Heart left ventricle (tissue), 16 donors: ENCODE results near the gene EPHA8. TPM values are rescaled to one million over a fixed set of nuclear protein-coding genes. Genes with fewer than 3 reads are reported as not detected.

Source experiments
- ATAC-seq, 4 donors: fragments of 200-7000 bp; cut with Tn5 transposase; one replicate each; pipeline ENCODE4 v1.9.1; 2020 to 2022; ENCODE audit warnings: moderate library complexity in 4 of 4, mild to moderate bottlenecking in 3 of 4, moderate number of reproducible peaks in 1 of 4
- DNase-seq, 5 donors: peaks; one replicate each; pipeline ENCODE4 v3.0.0-alpha.2; 2020
- H3K27ac ChIP-seq, 12 donors: fragments of 200-600 bp; sonication (generic) in 4 of 12; one replicate each; pipeline versions ENCODE4 v1.5.0 to v1.8.0; 2016 to 2022; ENCODE audit warnings: mild to moderate bottlenecking in 2 of 12
- H3K27me3 ChIP-seq, 9 donors: fragments of 200-600 bp; sonication (generic) in 2 of 9; one replicate each; pipeline versions ENCODE4 v1.5.1 to v1.8.0; 2016 to 2022; ENCODE audit warnings: mild to moderate bottlenecking in 3 of 9
- H3K36me3 ChIP-seq, 9 donors: fragments of 200-600 bp; sonication (generic) in 2 of 9; one replicate each; pipeline versions ENCODE4 v1.5.0 to v1.8.0; 2018 to 2022; ENCODE audit warnings: mild to moderate bottlenecking in 2 of 9
- H3K4me1 ChIP-seq, 12 donors: fragments of 200-600 bp; sonication (generic) in 4 of 12; one replicate each; pipeline versions ENCODE4 v1.5.0 to v1.8.0; 2016 to 2022; ENCODE audit warnings: mild to moderate bottlenecking in 3 of 12
- H3K4me3 ChIP-seq, 12 donors: fragments of 200-600 bp; sonication (generic) in 4 of 12; one replicate each; pipeline versions ENCODE4 v1.5.0 to v1.8.0; 2017 to 2022; ENCODE audit warnings: mild to moderate bottlenecking in 9 of 12, moderate library complexity in 4 of 12
- H3K9me3 ChIP-seq, 12 donors: fragments of 200-600 bp; sonication (generic) in 4 of 12; one replicate each; pipeline versions ENCODE4 v1.5.0 to v1.8.0; 2016 to 2022; ENCODE audit warnings: mild to moderate bottlenecking in 1 of 12
- POLR2A ChIP-seq, 2 donors: fragments of 450-650 bp; IDR thresholded peaks; one replicate each; pipeline ENCODE4 v1.6.1; 2017; ENCODE audit warnings: antibody characterized with exemption in 2 of 2, mild to moderate bottlenecking in 2 of 2, moderate library complexity in 2 of 2
- WGBS, 4 donors: extraction: QIAGEN DNeasy Blood & Tissue Kit in 2 of 4; methylation state at CpG; one replicate each; pipeline versions ENCODE4 v1.1.5 to v1.1.7; 2013 to 2018; 5-methylcytosine and 5-hydroxymethylcytosine counted together
- intact Hi-C, 10 donors: fragments of 100-400 bp; cut with DNase I; formaldehyde crosslinking; loops; one replicate each; pipeline versions ENCODE4 v1.11.1 to v1.14.2; 2022
- polyA plus RNA-seq, 2 donors: library from polyadenylated mRNA; stranded (reverse); fragments of 200-250 nt; gene quantifications; one replicate each; pipeline ENCODE4 v1.2.3, GENCODE V29; 2013
- total RNA-seq, 9 donors: library from RNA; depleted of rRNA in 2 of 9; stranded (reverse); fragments of >200 nt in 2 of 9; fragmentation: NEBNext Ultra II Directional in 3 of 9; extraction: Animal tissue kit (Norgen Biotek cat#: 25700) in 3 of 9; gene quantifications; one replicate each; pipeline versions ENCODE4 v1.1.0 to v1.2.4, GENCODE V29; 2016 to 2023
- TF ChIP-seq, protein P1 (sequence below), 12 donors: fragments of 200-600 bp; sonication (generic) in 4 of 12; IDR thresholded peaks; one replicate each; pipeline versions ENCODE4 v1.5.0 to v1.8.0; 2018 to 2022; ENCODE audit warnings: antibody characterized with exemption in 12 of 12, mild to moderate bottlenecking in 5 of 12
- donor health status: ischemic (EF 13 %, LVEDD 7.1; RV severe dilation, severe dysfunction).
- donor health status: healthy with polysubstance abuse.
- donor health status: DM: no; HTN: yes; CAD: no.
- donor health status: DM: no; HTN: no; CAD: no.
- donor health status: ischemic (EF 25% LVEDD 6.9; RV normal size, moderate dysfunction).
- donor health status: ischemic (EF 25% LVEDD 5.7; RV mildly dilated, moderate dysfunction).
- donor health status: healthy.
- donor health status: DM: yes; HTN: yes; CAD: no.
- donor health status: ischemic (EF 35%, LVEDD 5.7; RV mildly dilated, moderate dysfunction).
- donor health status: nonischemic (EF 11% LVEDD 7.7; RV severe dilation, severe dysfunction).
- donor health status: DM: yes; HTN: yes; CAD: no.
- donor health status: PGD.
- donor health status: ischemic (EF 29% LVEDD 5.4; RV normal size, mild dysfunction).
- donor health status: nonischemic (EF 23%, LVEDD 6.1; RV moderate dilation, normal function).

EPHA8 gene
- total and polyA plus RNA-seq, 11 donors, result 0.08 to 0.12 TPM; not detected in 9

DNA sequence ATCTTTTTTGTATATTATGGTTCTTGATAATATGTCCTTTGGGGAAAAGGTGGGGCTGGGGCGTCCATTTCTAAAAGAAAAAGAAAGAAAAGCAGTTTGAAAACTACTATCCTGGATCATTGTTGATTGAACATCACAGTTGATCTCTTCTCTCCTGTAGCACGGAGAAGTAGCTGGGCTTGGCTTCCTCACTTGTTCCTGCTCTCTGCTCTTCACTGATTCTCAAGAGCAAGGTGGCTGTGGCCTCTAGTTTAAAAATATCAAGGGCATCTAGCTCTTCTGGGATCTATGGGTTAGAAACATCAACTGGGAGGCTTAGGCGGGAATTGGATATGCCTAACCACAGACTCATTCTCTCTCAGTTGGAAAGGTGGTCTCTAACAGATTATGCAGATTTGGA, 38.1 kb upstream of the EPHA8 start:
- H3K27ac ChIP-seq, result no peak overlapping the region
- H3K36me3 ChIP-seq, result peaks cover 0 to 84% (median 78%) of the 10 kb centered on the region in 9 donors
- ATAC-seq, result no peak
- H3K9me3 ChIP-seq, result no peaks in the 10 kb centered on the region
- no peak for DNase-seq
- no peaks in the 10 kb centered on the region for H3K27me3 ChIP-seq
- WGBS, 4 donors, result 87 to 95% (median 92%) methylated on average over 3 of the region's 3 CpGs
- no peak overlapping the region for H3K4me3 ChIP-seq
- intact Hi-C loops, result loop anchor here in 5 of 10 donors (5.0 to 10.0 kb wide), 2 partner anchors 100 to 117 kb away; partner anchors contain the start of gene C1QC (in 5 of the 5)
- no peak for TF ChIP-seq POLR2A (IDR thresholded peaks at IDR 0.05)
- TF ChIP-seq, protein P1, sequence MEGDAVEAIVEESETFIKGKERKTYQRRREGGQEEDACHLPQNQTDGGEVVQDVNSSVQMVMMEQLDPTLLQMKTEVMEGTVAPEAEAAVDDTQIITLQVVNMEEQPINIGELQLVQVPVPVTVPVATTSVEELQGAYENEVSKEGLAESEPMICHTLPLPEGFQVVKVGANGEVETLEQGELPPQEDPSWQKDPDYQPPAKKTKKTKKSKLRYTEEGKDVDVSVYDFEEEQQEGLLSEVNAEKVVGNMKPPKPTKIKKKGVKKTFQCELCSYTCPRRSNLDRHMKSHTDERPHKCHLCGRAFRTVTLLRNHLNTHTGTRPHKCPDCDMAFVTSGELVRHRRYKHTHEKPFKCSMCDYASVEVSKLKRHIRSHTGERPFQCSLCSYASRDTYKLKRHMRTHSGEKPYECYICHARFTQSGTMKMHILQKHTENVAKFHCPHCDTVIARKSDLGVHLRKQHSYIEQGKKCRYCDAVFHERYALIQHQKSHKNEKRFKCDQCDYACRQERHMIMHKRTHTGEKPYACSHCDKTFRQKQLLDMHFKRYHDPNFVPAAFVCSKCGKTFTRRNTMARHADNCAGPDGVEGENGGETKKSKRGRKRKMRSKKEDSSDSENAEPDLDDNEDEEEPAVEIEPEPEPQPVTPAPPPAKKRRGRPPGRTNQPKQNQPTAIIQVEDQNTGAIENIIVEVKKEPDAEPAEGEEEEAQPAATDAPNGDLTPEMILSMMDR (IDR thresholded peaks at IDR 0.05), result no peak
- H3K4me1 ChIP-seq, result peaks cover 0 to 6% (median 1%) of the 10 kb centered on the region in 12 donors

DNA sequence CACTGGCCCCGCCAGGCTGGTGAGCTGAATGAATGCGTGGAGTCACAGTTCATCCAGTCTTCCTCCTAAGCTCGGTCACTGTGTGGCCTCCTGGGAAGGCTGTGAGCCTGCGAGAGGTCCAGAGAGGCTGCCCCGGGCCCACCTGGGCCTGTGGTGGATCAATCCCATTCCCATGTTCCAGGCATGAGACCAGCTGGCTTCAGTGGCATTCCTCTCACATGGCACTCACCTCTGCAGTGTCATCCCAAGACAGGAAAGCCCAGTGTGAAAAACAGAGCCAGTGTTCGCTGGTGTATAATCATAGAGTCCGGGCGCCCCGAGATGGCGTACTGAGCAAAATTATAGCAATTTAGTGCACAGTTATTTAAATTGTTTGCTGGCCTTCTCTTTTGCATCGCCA, 37.6 kb upstream of the EPHA8 start:
- H3K27me3 ChIP-seq, result no peaks in the 10 kb centered on the region
- H3K4me1 ChIP-seq, result peaks cover 0 to 11% (median 6%) of the 10 kb centered on the region in 12 donors
- H3K27ac ChIP-seq, result no peak overlapping the region
- H3K36me3 ChIP-seq, result peaks cover 0 to 79% (median 74%) of the 10 kb centered on the region in 9 donors
- TF ChIP-seq, protein P1 (IDR thresholded peaks at IDR 0.05), result no peak
- TF ChIP-seq POLR2A (IDR thresholded peaks at IDR 0.05), result no peak
- WGBS, 4 donors, result 93 to 96% (median 95%) methylated on average over 11 of the region's 11 CpGs
- no peak for DNase-seq
- H3K9me3 ChIP-seq, result no peaks in the 10 kb centered on the region
- ATAC-seq, result no peak
- H3K4me3 ChIP-seq, result no peak overlapping the region
- intact Hi-C loops, result loop anchor here in 6 of 10 donors (2.0 to 10.0 kb wide), 3 partner anchors 101 to 117 kb away; partner anchors contain the start of gene C1QC (in 6 of the 6)

DNA sequence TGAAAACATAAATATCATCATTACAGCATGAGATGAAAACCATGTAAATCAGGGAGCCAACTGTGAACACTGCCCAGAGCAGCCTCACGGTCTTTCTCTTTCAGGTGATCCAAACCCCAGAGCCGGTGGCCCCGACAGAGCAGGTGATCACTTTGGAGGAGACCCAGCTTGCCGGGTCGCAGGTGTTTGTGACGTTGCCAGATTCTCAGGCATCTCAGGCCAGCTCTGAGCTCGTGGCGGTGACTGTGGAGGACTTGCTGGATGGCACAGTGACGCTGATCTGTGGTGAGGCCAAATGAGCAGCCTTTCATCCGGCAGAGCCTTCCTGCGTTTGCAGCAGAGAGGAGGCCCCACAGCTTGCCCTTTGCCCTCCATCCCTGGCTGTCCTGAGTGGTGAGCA, 37.2 kb upstream of the EPHA8 start:
- no peak for ATAC-seq
- H3K27ac ChIP-seq, result no peak overlapping the region
- no peak overlapping the region for H3K4me3 ChIP-seq
- DNase-seq, result no peak
- peaks cover 0 to 15% (median 10%) of the 10 kb centered on the region in 12 donors for H3K4me1 ChIP-seq
- TF ChIP-seq, protein P1 (IDR thresholded peaks at IDR 0.05), result no peak
- no peak for TF ChIP-seq POLR2A (IDR thresholded peaks at IDR 0.05)
- H3K36me3 ChIP-seq, result peaks cover 0 to 75% (median 70%) of the 10 kb centered on the region in 9 donors
- intact Hi-C loops, result loop anchor here in 6 of 10 donors (2.0 to 10.0 kb wide), 3 partner anchors 101 to 117 kb away; partner anchors contain the start of gene C1QC (in 6 of the 6)
- 75 to 85% (median 84%) methylated on average over 3 to 11 of the region's 11 CpGs for WGBS, 4 donors
- H3K27me3 ChIP-seq, result no peaks in the 10 kb centered on the region
- no peaks in the 10 kb centered on the region for H3K9me3 ChIP-seq

DNA sequence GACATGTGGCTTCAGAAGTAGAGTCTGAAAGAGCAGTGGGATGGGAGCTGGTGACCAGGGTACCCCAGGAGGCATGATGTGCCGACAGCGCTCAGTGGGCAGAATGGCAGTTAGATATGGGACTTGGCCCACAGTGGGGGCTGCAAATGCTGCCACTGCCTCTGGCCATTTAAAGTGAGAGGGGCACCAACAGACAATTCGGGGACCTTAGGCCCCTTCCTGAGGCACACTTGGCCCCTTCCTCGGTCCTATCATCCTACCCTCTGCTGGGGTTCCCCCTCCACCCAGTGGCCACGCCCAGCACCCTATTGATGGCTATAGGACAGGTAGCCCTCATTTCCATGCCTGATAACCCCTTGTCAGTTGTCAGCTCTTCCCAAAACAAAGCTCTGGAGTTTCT, 36.6 kb upstream of the EPHA8 start:
- H3K4me3 ChIP-seq, result no peak overlapping the region
- H3K4me1 ChIP-seq, result peaks cover 0 to 21% (median 14%) of the 10 kb centered on the region in 12 donors
- no peak overlapping the region for H3K27ac ChIP-seq
- no peak for TF ChIP-seq POLR2A (IDR thresholded peaks at IDR 0.05)
- TF ChIP-seq, protein P1 (IDR thresholded peaks at IDR 0.05), result no peak
- H3K27me3 ChIP-seq, result no peaks in the 10 kb centered on the region
- intact Hi-C loops, result loop anchor here in 6 of 10 donors (2.0 to 10.0 kb wide), 3 partner anchors 102 to 116 kb away; partner anchors contain the start of gene C1QC (in 6 of the 6)
- no peak for DNase-seq
- peaks cover 0 to 69% (median 64%) of the 10 kb centered on the region in 9 donors for H3K36me3 ChIP-seq
- WGBS, 4 donors, result 86 to 96% (median 91%) methylated on average over 5 of the region's 5 CpGs
- ATAC-seq, result no peak
- no peaks in the 10 kb centered on the region for H3K9me3 ChIP-seq
